Uterus (tissue), 2 donors: ENCODE data around the gene PCDH9.

Source experiments
- CTCF ChIP-seq, 4 experiments: fragments of 200-600 bp in 2 of 4; fragments of 450-650 bp in 2 of 4; sonication (generic) in 2 of 4; IDR thresholded peaks; one replicate each; pipeline ENCODE4 v1.5.1; 2016 to 2019; ENCODE audit warnings: antibody characterized with exemption in 4 of 4, mild to moderate bottlenecking in 2 of 4, moderate library complexity in 1 of 4
- POLR2A ChIP-seq, 2 donors: fragments of 450-650 bp; IDR thresholded peaks; one replicate each; pipeline ENCODE4 v1.6.1; 2016; ENCODE audit warnings: antibody characterized with exemption in 2 of 2, mild to moderate bottlenecking in 1 of 2, moderate library complexity in 1 of 2

DNA sequence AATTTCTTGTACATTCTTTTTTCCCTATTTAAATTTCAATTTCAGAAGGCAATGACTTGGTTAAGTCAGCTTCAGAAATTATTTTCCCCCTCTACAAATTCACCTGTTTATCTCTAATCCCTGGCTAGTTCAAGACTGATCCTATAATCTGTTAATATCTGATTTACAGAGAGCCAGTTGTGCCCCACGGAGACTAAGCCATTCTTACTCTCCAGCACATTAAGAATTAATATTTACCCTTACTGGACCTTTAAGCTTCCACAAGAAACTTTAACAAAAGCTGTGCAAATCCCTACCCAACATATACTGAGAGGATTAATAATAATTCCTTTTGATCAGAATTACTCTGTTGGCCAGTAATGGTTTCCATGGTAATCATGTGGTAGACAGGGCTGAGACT lies 786.2 kb downstream of the PCDH9 start:
- TF ChIP-seq POLR2A (IDR thresholded peaks at IDR 0.05) (no peak), CTCF (IDR thresholded peaks at IDR 0.05) (no peak)
